Neural progenitor cell (in vitro differentiated cells): ENCODE results near the gene GINS3. TPM values are rescaled to one million over a fixed set of nuclear protein-coding genes. Genes with fewer than 3 reads are reported as not detected.

Source experiments
- DNase-seq: peaks from one replicate; pipeline ENCODE4 v3.0.0-alpha.2; 2016; ENCODE audit warnings: low spot score
- H2AFZ ChIP-seq: fragments of 200-600 bp; sonication (generic); replicated peaks from 2 replicates; pipeline ENCODE4 v1.6.1; 2016; ENCODE audit warnings: antibody characterized with exemption
- H3F3A ChIP-seq: fragments of 200-600 bp; sonication (generic); 2 replicates; pipeline ENCODE4 v1.6.1; 2016; ENCODE audit warnings: antibody characterized with exemption, low read depth
- H3K27ac ChIP-seq: fragments of 200-600 bp; sonication (generic); 2 replicates; pipeline ENCODE4 v1.5.1; 2016; ENCODE audit warnings: mild to moderate bottlenecking
- H3K27me3 ChIP-seq: fragments of 200-600 bp; sonication (generic); 2 replicates; pipeline ENCODE4 v1.6.1; 2016; ENCODE audit warnings: mild to moderate bottlenecking, moderate library complexity
- H3K36me3 ChIP-seq: fragments of 200-600 bp; sonication (generic); 2 replicates; pipeline ENCODE4 v1.5.1; 2016
- H3K4me1 ChIP-seq: fragments of 200-600 bp; sonication (generic); 2 replicates; pipeline ENCODE4 v1.6.1; 2016; ENCODE audit warnings: mixed run types
- H3K4me2 ChIP-seq: fragments of 200-600 bp; sonication (generic); 2 replicates; pipeline ENCODE4 v1.6.1; 2016
- H3K4me3 ChIP-seq: fragments of 200-600 bp; sonication (generic); 2 replicates; pipeline ENCODE4 v1.5.1; 2016
- H3K79me2 ChIP-seq: fragments of 200-600 bp; sonication (generic); 2 replicates; pipeline ENCODE4 v1.6.1; 2016; ENCODE audit warnings: low read depth
- H3K9ac ChIP-seq: fragments of 200-600 bp; sonication (generic); 2 replicates; pipeline ENCODE4 v1.6.1; 2016
- H3K9me3 ChIP-seq: fragments of 200-600 bp; sonication (generic); 2 replicates; pipeline ENCODE4 v1.5.1; 2016; ENCODE audit warnings: low read depth
- H4K20me1 ChIP-seq: fragments of 200-600 bp; sonication (generic); 2 replicates; pipeline ENCODE4 v1.6.1; 2016; ENCODE audit warnings: low read depth
- H3K27ac Mint-ChIP-seq: 3 replicates; pipeline ENCODE4 v1.8.0; 2021; ENCODE audit warnings: mixed read lengths
- H3K27me3 Mint-ChIP-seq: 2 replicates; pipeline ENCODE4 v1.8.0; 2022; ENCODE audit warnings: low read depth, mild to moderate bottlenecking, inconsistent platforms, moderate library complexity, mixed read lengths; ENCODE audit not compliant: insufficient read depth
- H3K36me3 Mint-ChIP-seq: 3 replicates; pipeline ENCODE4 v1.8.0; 2021; ENCODE audit warnings: mixed read lengths
- H3K4me1 Mint-ChIP-seq: 3 replicates; pipeline ENCODE4 v1.8.0; 2021; ENCODE audit warnings: mixed read lengths
- H3K4me3 Mint-ChIP-seq: 3 replicates; pipeline ENCODE4 v1.8.0; 2021; ENCODE audit warnings: mild to moderate bottlenecking, moderate library complexity, mixed read lengths
- H3K9me3 Mint-ChIP-seq: 3 replicates; pipeline ENCODE4 v1.8.0; 2020; ENCODE audit warnings: mixed read lengths
- EZH2 ChIP-seq: fragments of 200-600 bp; sonication (generic); IDR thresholded peaks from 2 replicates; pipeline ENCODE4 v1.6.1; 2017; ENCODE audit warnings: antibody characterized with exemption, mild to moderate bottlenecking, moderate library complexity
- EZH2phosphoT487 ChIP-seq: fragments of 200-600 bp; sonication (generic); IDR thresholded peaks from 2 replicates; pipeline ENCODE4 v1.6.1; 2017; ENCODE audit warnings: antibody characterized with exemption
- total RNA-seq: library from RNA; depleted of rRNA; stranded (reverse); fragments of >200 nt; gene quantifications from 2 replicates; pipeline ENCODE4 v1.2.3, GENCODE V29; 2015; ENCODE audit warnings: low replicate concordance
- TF ChIP-seq, protein P1 (sequence below): fragments of 200-600 bp; sonication (generic); IDR thresholded peaks from 2 replicates; pipeline ENCODE4 v1.5.1; 2017; ENCODE audit warnings: antibody characterized with exemption, mild to moderate bottlenecking

The GINS3 gene
- total RNA-seq, 1 donor from 2014 or later, result 13.4 TPM

DNA sequence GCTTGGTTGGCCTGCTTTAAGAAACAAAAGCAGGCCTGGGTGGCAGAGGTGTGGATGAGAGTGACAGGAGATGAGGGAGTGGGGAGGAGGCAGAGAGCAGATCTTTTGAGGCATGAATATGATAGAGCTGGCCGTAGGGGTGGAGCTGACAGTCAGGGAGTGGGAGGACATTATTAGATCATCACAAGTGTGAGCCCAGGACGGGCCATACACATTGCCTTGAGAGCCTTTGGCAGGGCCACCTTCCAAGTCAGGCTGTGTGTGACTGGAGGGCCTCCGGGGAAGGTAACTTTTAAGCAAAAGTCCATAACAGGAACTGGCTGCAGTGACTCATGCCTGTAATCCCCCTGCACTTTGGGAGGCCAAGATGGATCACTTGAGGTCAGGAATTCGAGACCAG lies 26.3 kb downstream of the GINS3 start:
- H3F3A ChIP-seq, result peaks cover 28% of the 10 kb centered on the region
- no peaks in the 10 kb centered on the region for H3K36me3 ChIP-seq
- H3K27me3 ChIP-seq, result no peaks in the 10 kb centered on the region
- TF ChIP-seq EZH2 (no peak), EZH2phosphoT487 (no peak)
- TF ChIP-seq, protein P1, sequence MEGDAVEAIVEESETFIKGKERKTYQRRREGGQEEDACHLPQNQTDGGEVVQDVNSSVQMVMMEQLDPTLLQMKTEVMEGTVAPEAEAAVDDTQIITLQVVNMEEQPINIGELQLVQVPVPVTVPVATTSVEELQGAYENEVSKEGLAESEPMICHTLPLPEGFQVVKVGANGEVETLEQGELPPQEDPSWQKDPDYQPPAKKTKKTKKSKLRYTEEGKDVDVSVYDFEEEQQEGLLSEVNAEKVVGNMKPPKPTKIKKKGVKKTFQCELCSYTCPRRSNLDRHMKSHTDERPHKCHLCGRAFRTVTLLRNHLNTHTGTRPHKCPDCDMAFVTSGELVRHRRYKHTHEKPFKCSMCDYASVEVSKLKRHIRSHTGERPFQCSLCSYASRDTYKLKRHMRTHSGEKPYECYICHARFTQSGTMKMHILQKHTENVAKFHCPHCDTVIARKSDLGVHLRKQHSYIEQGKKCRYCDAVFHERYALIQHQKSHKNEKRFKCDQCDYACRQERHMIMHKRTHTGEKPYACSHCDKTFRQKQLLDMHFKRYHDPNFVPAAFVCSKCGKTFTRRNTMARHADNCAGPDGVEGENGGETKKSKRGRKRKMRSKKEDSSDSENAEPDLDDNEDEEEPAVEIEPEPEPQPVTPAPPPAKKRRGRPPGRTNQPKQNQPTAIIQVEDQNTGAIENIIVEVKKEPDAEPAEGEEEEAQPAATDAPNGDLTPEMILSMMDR, result no peak
- H3K4me3 ChIP-seq, result no peak overlapping the region
- no peak overlapping the region for H2AFZ ChIP-seq
- peaks cover 13% of the 10 kb centered on the region for H3K27me3 Mint-ChIP-seq
- H3K79me2 ChIP-seq, result no peaks in the 10 kb centered on the region
- H3K4me3 Mint-ChIP-seq, result no peak overlapping the region
- H3K36me3 Mint-ChIP-seq, result no peaks in the 10 kb centered on the region
- no peaks in the 10 kb centered on the region for H4K20me1 ChIP-seq
- H3K9me3 Mint-ChIP-seq, result no peaks in the 10 kb centered on the region
- H3K4me2 ChIP-seq, result peak overlapping the region; percentile 22
- peak overlapping the region; percentile 89 for H3K27ac ChIP-seq
- H3K4me1 ChIP-seq, result peaks cover 51% of the 10 kb centered on the region
- peak overlapping the region; percentile 38 for H3K27ac Mint-ChIP-seq
- H3K4me1 Mint-ChIP-seq, result peaks cover 35% of the 10 kb centered on the region
- H3K9ac ChIP-seq, result no peak overlapping the region
- H3K9me3 ChIP-seq, result no peaks in the 10 kb centered on the region
- DNase-seq, result no peak

DNA sequence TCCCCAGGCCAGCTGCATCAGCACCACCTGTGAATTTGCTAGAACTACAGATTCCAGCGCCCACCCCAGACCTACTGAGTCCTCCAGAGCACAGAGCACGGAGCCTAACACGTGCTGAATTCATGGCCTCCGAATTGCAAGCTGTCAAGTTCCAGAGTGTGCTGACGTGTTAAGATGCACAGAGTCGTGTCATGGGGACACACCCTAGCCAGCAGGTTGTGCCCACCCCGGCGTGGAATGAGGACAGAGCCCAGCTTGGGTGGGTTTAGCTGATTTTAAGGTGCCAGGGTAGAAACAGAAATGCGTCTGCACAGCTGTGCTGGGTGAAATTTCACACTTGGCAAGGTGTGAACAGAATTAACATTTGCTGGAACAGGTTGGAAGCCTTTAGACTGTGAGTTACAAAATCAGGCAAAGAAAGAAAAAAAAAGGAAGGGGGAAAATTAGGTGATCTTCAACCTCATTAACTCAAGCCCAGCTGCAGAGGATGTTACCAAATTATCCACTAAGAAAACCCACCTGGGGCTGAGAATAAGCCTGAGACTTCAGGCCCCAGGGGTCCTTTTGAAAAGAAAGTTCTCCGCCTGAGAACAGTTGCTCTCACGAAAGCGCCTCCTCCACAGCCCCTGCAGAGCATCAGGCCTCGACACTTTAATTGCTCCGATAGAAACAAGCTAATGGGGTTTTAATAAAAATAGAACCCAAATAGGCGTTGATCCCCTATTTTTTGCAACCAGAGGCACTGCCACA lies 27.1 kb downstream of the GINS3 start:
- DNase-seq, result peak; percentile 84

DNA sequence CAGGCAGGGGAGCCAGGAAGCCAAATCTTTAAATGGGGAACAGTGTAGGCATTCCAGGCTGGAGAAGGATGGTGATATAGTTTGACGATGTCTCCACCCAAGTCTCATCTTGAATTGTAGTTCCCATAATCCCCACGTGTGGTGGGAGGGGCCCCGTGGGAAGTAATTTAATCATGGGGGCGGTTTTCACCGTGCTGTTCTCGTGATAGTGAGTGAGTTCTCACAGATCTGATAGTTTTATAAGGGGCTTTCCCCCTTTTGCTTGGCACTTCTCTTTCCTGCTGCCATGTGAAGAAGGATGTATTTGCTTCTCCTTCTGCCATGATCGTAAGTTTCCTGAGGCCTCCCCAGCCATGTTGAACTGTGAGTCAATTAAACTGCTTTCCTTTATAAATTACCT lies 28.8 kb downstream of the GINS3 start:
- Mint-ChIP-seq H3K4me1 (peaks cover 35% of the 10 kb centered on the region), H3K36me3 (no peaks in the 10 kb centered on the region), H3K27ac (no peak overlapping the region), H3K27me3 (peaks cover 15% of the 10 kb centered on the region), H3K9me3 (no peaks in the 10 kb centered on the region), H3K4me3 (no peak overlapping the region)
- H3K4me2 ChIP-seq, result no peak overlapping the region
- H3K27ac ChIP-seq, result no peak overlapping the region
- peak overlapping the region; percentile 37 for H2AFZ ChIP-seq
- H3K36me3 ChIP-seq, result no peaks in the 10 kb centered on the region
- no peak overlapping the region for H3K9ac ChIP-seq
- H3K9me3 ChIP-seq, result no peaks in the 10 kb centered on the region
- no peaks in the 10 kb centered on the region for H4K20me1 ChIP-seq
- H3F3A ChIP-seq, result peaks cover 31% of the 10 kb centered on the region
- no peak overlapping the region for H3K4me3 ChIP-seq
- no peaks in the 10 kb centered on the region for H3K27me3 ChIP-seq
- TF ChIP-seq EZH2phosphoT487 (no peak), EZH2 (no peak)
- TF ChIP-seq, protein P1, result no peak
- no peaks in the 10 kb centered on the region for H3K79me2 ChIP-seq
- DNase-seq, result no peak
- H3K4me1 ChIP-seq, result peaks cover 51% of the 10 kb centered on the region

More for the DNA sequence above, 27.1 kb downstream of the GINS3 start:
- peak overlapping the region; percentile 87 for H3K27ac Mint-ChIP-seq
- no peaks in the 10 kb centered on the region for H3K9me3 ChIP-seq
- no peaks in the 10 kb centered on the region for H3K9me3 Mint-ChIP-seq
- H3K4me3 Mint-ChIP-seq, result peak overlapping the region; percentile 43
- H4K20me1 ChIP-seq, result no peaks in the 10 kb centered on the region
- H3K27me3 Mint-ChIP-seq, result peaks cover 13% of the 10 kb centered on the region
- no peaks in the 10 kb centered on the region for H3K36me3 Mint-ChIP-seq
- TF ChIP-seq EZH2phosphoT487 (peak; percentile 38), EZH2 (no peak)
- TF ChIP-seq, protein P1, result no peak
- H3K27ac ChIP-seq, result peak overlapping the region; percentile 89
- peaks cover 35% of the 10 kb centered on the region for H3K4me1 Mint-ChIP-seq
- no peaks in the 10 kb centered on the region for H3K79me2 ChIP-seq
- no peaks in the 10 kb centered on the region for H3K27me3 ChIP-seq
- H3K36me3 ChIP-seq, result no peaks in the 10 kb centered on the region
- peak overlapping the region; percentile 67 for H3K4me2 ChIP-seq
- H3K4me3 ChIP-seq, result peak overlapping the region; percentile 14
- peaks cover 28% of the 10 kb centered on the region for H3F3A ChIP-seq
- H3K4me1 ChIP-seq, result peaks cover 51% of the 10 kb centered on the region
- no peak overlapping the region for H3K9ac ChIP-seq
- H2AFZ ChIP-seq, result no peak overlapping the region
